ENCODE measurements around the gene SF3B2. TPM values are rescaled to one million over a fixed set of nuclear protein-coding genes. Genes with fewer than 3 reads are reported as not detected.

SF3B2 gene
- total RNA-seq, 5 donors from 2014 or later (not counting 1 experiment from before 2014, with no cell fraction given) = 189 to 264 (median 224) TPM

- ATAC-seq (replicated peaks in 1 of 4) (peak; percentile 45 to 72 (median 54)), DNase-seq (peak in 1 of 35 experiments; percentile 52)
- Mint-ChIP-seq H3K27me3 (no peaks in the 10 kb centered on the region), H3K9me3 (no peaks in the 10 kb centered on the region), H3K27ac (peak overlapping the region; percentile 91 to 92), H3K4me3 (peak overlapping the region; percentile 76 to 83 (median 79)), H3K36me3 (peaks cover 9% of the 10 kb centered on the region), H3K4me1 (peaks cover 73 to 84% (median 83%) of the 10 kb centered on the region in 3 donors)
- peak overlapping the region; percentile 75 for H3K27ac ChIP-seq (ENCODE audit: low read length)
- H3K9me3 ChIP-seq = no peaks in the 10 kb centered on the region
- H3K4me3 ChIP-seq (ENCODE audit: control insufficient read depth in 1 of 2, extremely low read depth in 1 of 2, low read length in 1 of 2) = peak overlapping the region; percentile 38 to 57
- peaks cover 40 to 68% of the 10 kb centered on the region in 2 experiments for H3K4me1 ChIP-seq (ENCODE audit: control insufficient read depth in 1 of 2, extremely low read depth in 1 of 2, insufficient read depth in 2 of 2, low read length in 2 of 2)
- ChIA-PET CTCF (interaction anchor here in 1 of 2 donors (1.0 to 1.5 kb wide), 3 partner anchors 10 to 33 kb away, joined by 3 to 7 read pairs (median 3); no protein-coding TSS in a partner anchor), POLR2A (interaction anchor here (0.5 to 0.6 kb wide), 3 partner anchors 18 to 273 kb away, joined by 3 to 4 read pairs (median 3); no protein-coding TSS in a partner anchor)
- no peaks in the 10 kb centered on the region for H3K27me3 ChIP-seq (replicated peaks in 1 of 2; ENCODE audit: control insufficient read depth in 2 of 2, extremely low read depth in 1 of 2, insufficient read depth in 2 of 2, low read length in 1 of 2)
- no peaks in the 10 kb centered on the region for H3K36me3 ChIP-seq (ENCODE audit: control insufficient read depth in 2 of 2, extremely low read depth in 1 of 2, insufficient read depth in 1 of 2, low read length in 1 of 2)
- no CpG with 5 or more reads among the region's 3 CpGs for WGBS (ENCODE audit: insufficient coverage)
Measured at GRCh38 chr11:66101066-66101464, 48.9 kb downstream of the SF3B2 start.

DNA sequence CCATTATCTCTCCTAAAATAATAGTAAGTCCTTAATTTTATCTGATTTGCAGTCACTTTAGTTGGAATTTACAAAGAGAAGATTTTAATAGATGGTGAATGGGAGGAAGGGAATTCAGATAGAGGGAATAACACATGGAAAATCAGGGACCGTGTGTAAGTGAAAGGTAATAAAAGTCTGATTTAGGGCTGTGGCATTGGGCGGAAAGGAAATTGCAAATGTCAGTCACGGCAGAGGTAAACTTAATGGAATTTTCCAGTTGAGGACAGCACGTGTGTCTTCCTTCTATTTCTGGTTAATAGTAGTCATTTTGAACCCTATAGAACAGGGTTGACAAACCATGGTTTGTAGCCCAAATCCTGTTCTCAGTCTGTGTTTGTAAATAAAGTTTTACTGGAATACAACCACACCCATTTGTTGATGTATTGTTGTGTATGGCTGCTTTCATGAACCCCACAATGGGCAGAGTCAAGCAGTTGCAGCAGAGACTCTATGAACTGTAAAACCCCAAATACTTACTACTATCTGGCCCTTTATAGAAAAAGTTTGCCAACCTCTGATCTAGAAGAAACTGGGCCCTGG lies 52.0 kb downstream of the SF3B2 start:
- ATAC-seq (replicated peaks in 1 of 4) (no peak), DNase-seq (no peak)
- Mint-ChIP-seq H3K4me3 (peak overlapping the region in 2 of 3 donors; percentile 1 to 25), H3K4me1 (peaks cover 77 to 85% (median 84%) of the 10 kb centered on the region in 3 donors), H3K36me3 (peaks cover 19% of the 10 kb centered on the region), H3K27me3 (no peaks in the 10 kb centered on the region), H3K27ac (peak overlapping the region; percentile 92 to 93), H3K9me3 (no peaks in the 10 kb centered on the region)
- Histone ChIP-seq H3K4me3 (ENCODE audit: control insufficient read depth in 1 of 2, extremely low read depth in 1 of 2, low read length in 1 of 2) (no peak overlapping the region), H3K27ac (ENCODE audit: low read length) (peak overlapping the region; percentile 55), H3K4me1 (ENCODE audit: control insufficient read depth in 1 of 2, extremely low read depth in 1 of 2, insufficient read depth in 2 of 2, low read length in 2 of 2) (peaks cover 51 to 84% of the 10 kb centered on the region in 2 experiments), H3K27me3 (replicated peaks in 1 of 2; ENCODE audit: control insufficient read depth in 2 of 2, extremely low read depth in 1 of 2, insufficient read depth in 2 of 2, low read length in 1 of 2) (no peaks in the 10 kb centered on the region), H3K9me3 (no peaks in the 10 kb centered on the region), H3K36me3 (ENCODE audit: control insufficient read depth in 2 of 2, extremely low read depth in 1 of 2, insufficient read depth in 1 of 2, low read length in 1 of 2) (peaks cover 0 to 4% of the 10 kb centered on the region in 2 donors)
- CTCF ChIA-PET = no interaction called here
- WGBS (ENCODE audit: insufficient coverage) = 73% methylated on average over 2 of the region's 4 CpGs
- POLR2A ChIA-PET = no interaction called here

DNA sequence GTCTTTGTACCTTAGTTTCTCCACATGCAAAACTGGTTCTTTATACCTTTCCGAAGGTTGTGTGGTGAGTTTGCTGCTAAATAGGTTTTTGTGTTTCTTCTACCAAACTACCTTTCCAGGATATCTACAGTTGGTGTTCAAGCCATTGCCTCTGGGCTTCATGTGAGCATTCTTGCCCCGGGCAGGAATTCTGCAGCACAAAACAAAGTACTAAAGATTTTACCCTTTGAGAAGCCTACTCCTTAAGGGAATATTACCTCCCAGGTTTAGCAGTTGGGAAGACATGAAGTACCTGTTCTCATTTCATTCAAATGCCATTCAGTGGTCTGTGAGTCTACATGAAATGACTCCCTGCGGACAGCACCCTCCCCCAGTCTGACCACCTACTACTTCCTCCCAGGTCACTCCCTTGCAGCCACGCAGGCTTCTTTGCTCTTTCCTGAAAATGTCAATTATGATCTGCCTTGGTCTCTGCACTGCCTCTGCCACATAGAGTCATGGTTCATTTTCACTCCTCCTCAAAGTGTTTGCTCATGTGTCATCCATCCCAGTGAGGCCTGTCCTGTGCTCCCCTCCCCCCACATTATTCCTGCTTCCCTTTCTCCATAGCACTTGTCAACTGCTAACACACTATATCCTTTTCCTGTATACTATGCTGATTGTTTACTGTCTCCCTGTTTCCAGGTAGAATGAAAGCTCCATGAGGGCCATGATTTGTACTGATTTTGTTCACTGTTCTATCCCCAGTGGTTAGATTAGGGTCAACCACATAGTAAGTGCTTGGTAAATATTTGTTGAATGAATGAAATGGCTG lies 54.8 kb downstream of the SF3B2 start:
- ChIA-PET CTCF (interaction anchor here in 1 of 2 donors (0.5 to 1.1 kb wide), 2 partner anchors 9 to 248 kb away, joined by 3 to 4 read pairs; no protein-coding TSS in a partner anchor), POLR2A (interaction anchor here in 1 of 2 donors (0.5 kb wide), 1 partner anchor 530 kb away, joined by 10 read pairs; no protein-coding TSS in a partner anchor)
- H3K9me3 Mint-ChIP-seq = no peaks in the 10 kb centered on the region
- peaks cover 41 to 73% of the 10 kb centered on the region in 2 experiments for H3K4me1 ChIP-seq (ENCODE audit: control insufficient read depth in 1 of 2, extremely low read depth in 1 of 2, insufficient read depth in 2 of 2, low read length in 2 of 2)
- H3K27ac Mint-ChIP-seq = peak overlapping the region; percentile 53 to 90
- no peaks in the 10 kb centered on the region for H3K9me3 ChIP-seq
- WGBS (ENCODE audit: insufficient coverage) = 14% methylated on average over 1 of the region's 4 CpGs
- H3K27me3 ChIP-seq (replicated peaks in 1 of 2; ENCODE audit: control insufficient read depth in 2 of 2, extremely low read depth in 1 of 2, insufficient read depth in 2 of 2, low read length in 1 of 2) = no peaks in the 10 kb centered on the region
- H3K4me1 Mint-ChIP-seq = peaks cover 82 to 88% (median 82%) of the 10 kb centered on the region in 3 donors
- peaks cover 0 to 4% of the 10 kb centered on the region in 2 donors for H3K36me3 ChIP-seq (ENCODE audit: control insufficient read depth in 2 of 2, extremely low read depth in 1 of 2, insufficient read depth in 1 of 2, low read length in 1 of 2)
- peaks cover 26% of the 10 kb centered on the region for H3K36me3 Mint-ChIP-seq
- no peak for DNase-seq
- peak overlapping the region in 1 of 3 donors; percentile 57 for H3K4me3 Mint-ChIP-seq
- H3K27ac ChIP-seq (ENCODE audit: low read length) = no peak overlapping the region
- no peak overlapping the region for H3K4me3 ChIP-seq (ENCODE audit: control insufficient read depth in 1 of 2, extremely low read depth in 1 of 2, low read length in 1 of 2)
- no peak for ATAC-seq (replicated peaks in 1 of 4)
- H3K27me3 Mint-ChIP-seq = no peaks in the 10 kb centered on the region

DNA sequence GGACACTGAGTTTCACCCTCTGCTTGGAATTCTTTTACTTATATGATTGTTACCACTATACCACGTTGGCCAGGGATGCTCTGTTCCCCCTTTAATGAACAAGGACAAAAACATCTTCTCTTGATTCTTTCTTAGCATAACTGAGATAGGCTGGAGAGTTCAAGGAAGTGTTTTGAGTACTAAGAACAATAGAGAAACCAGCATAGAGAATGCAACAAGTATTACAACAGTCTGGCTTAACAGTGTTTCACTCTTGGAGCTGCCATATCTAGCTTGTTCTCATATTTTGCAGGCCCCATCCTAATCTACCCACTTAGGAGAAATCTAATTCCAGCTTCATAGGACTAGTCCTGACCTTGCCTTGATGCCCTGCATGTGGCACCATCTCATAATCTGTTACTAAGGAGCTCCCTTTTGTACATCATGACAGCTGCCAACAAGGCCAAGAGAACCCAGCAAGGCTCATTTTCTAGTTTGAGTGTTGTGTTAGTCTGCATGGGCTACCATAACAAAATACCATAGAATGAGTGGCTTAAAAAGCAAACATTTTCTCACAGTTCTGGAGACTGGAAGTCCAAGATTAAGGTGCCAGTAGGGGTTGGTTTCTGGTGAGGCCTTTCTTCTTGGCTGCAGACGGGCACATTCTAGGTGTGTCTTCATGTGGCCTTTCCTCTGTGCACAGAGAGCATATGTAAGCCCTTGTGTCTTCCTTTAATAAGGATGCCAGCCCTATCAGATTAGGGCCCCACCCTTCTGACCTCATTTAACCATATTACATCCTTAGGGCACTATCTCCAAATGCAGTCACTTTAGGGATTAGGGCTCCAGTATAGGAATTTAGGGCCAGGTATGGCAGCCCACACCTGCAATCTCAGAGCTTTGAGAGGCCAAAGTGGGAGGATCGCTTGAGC lies 55.7 kb downstream of the SF3B2 start:
- Histone ChIP-seq H3K27me3 (replicated peaks in 1 of 2; ENCODE audit: control insufficient read depth in 2 of 2, extremely low read depth in 1 of 2, insufficient read depth in 2 of 2, low read length in 1 of 2) (no peaks in the 10 kb centered on the region), H3K9me3 (no peaks in the 10 kb centered on the region), H3K4me1 (ENCODE audit: control insufficient read depth in 1 of 2, extremely low read depth in 1 of 2, insufficient read depth in 2 of 2, low read length in 2 of 2) (peaks cover 47 to 71% of the 10 kb centered on the region in 2 experiments), H3K4me3 (ENCODE audit: control insufficient read depth in 1 of 2, extremely low read depth in 1 of 2, low read length in 1 of 2) (no peak overlapping the region), H3K36me3 (ENCODE audit: control insufficient read depth in 2 of 2, extremely low read depth in 1 of 2, insufficient read depth in 1 of 2, low read length in 1 of 2) (peaks cover 0 to 4% of the 10 kb centered on the region in 2 donors), H3K27ac (ENCODE audit: low read length) (peak overlapping the region; percentile 3)
- H3K27ac Mint-ChIP-seq = peak overlapping the region; percentile 53 to 90
- ChIA-PET CTCF (interaction anchor here in 1 of 2 donors (1.1 kb wide), 1 partner anchor 8 kb away, joined by 4 read pairs; no protein-coding TSS in a partner anchor), POLR2A (interaction anchor here in 1 of 2 donors (0.6 kb wide), 1 partner anchor 171 kb away, joined by 3 read pairs; no protein-coding TSS in a partner anchor)
- peaks cover 89 to 90% (median 89%) of the 10 kb centered on the region in 3 donors for H3K4me1 Mint-ChIP-seq
- no CpG with 5 or more reads among the region's 3 CpGs for WGBS (ENCODE audit: insufficient coverage)
- H3K27me3 Mint-ChIP-seq = no peaks in the 10 kb centered on the region
- ATAC-seq (replicated peaks in 1 of 4) = peak in 1 of 4 experiments; percentile 19
- H3K4me3 Mint-ChIP-seq = peak overlapping the region in 1 of 3 donors; percentile 57
- peaks cover 26% of the 10 kb centered on the region for H3K36me3 Mint-ChIP-seq
- DNase-seq = no peak
- no peaks in the 10 kb centered on the region for H3K9me3 Mint-ChIP-seq

GRCh38 chr11:66109294-66109693 lies 57.1 kb downstream of the SF3B2 start:
- ATAC-seq (replicated peaks in 1 of 4) = peak in 3 of 4 experiments; percentile 20 to 52 (median 44)
- no peak overlapping the region for H3K4me3 ChIP-seq (ENCODE audit: control insufficient read depth in 1 of 2, extremely low read depth in 1 of 2, low read length in 1 of 2)
- ChIA-PET POLR2A (no interaction called here), CTCF (interaction anchor here in 1 of 2 donors (0.8 kb wide), 1 partner anchor 84 kb away, joined by 3 read pairs; no protein-coding TSS in a partner anchor)
- H3K27ac ChIP-seq (ENCODE audit: low read length) = peak overlapping the region; percentile 22
- H3K36me3 Mint-ChIP-seq = peaks cover 23% of the 10 kb centered on the region
- H3K27me3 Mint-ChIP-seq = no peaks in the 10 kb centered on the region
- H3K4me1 ChIP-seq (ENCODE audit: control insufficient read depth in 1 of 2, extremely low read depth in 1 of 2, insufficient read depth in 2 of 2, low read length in 2 of 2) = peaks cover 50 to 65% of the 10 kb centered on the region in 2 experiments
- no peaks in the 10 kb centered on the region for H3K9me3 Mint-ChIP-seq
- H3K27me3 ChIP-seq (replicated peaks in 1 of 2; ENCODE audit: control insufficient read depth in 2 of 2, extremely low read depth in 1 of 2, insufficient read depth in 2 of 2, low read length in 1 of 2) = no peaks in the 10 kb centered on the region
- no CpG with 5 or more reads among the region's 2 CpGs for WGBS (ENCODE audit: insufficient coverage)
- peak overlapping the region in 1 of 3 donors; percentile 2 for H3K4me3 Mint-ChIP-seq
- H3K4me1 Mint-ChIP-seq = peaks cover 90 to 93% (median 93%) of the 10 kb centered on the region in 3 donors
- peaks cover 0 to 4% of the 10 kb centered on the region in 2 donors for H3K36me3 ChIP-seq (ENCODE audit: control insufficient read depth in 2 of 2, extremely low read depth in 1 of 2, insufficient read depth in 1 of 2, low read length in 1 of 2)
- H3K9me3 ChIP-seq = no peaks in the 10 kb centered on the region
- no peak for DNase-seq
- H3K27ac Mint-ChIP-seq = peak overlapping the region; percentile 53 to 90

All from T-cell (primary cell).